GM21526 (cell line): Measurements from ENCODE around the gene GORAB.

Experiments used
- ATAC-seq: cut with Tn5 transposase; IDR thresholded peaks from one replicate; pipeline ENCODE4 v1.9.1; 2021; ENCODE audit warnings: moderate library complexity; ENCODE audit not compliant: unreplicated experiment, low FRiP score

Gene GORAB

DNA sequence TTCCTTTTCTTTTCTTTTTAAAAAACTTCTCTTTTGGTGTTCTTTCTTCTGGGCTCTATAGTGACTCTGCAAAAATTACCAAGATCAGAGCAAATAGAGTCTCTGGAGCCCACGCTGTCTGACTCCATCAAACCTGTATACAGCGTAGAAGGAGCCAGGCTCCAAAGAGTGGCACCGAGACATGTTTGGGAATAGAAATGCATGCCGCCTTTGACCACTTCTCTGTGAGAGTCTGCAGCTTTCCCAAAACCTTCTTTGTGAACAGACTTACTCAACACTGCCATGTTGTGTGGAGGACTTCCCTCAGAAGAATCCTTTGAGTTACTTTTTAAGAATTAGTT is 55.3 kb downstream of the GORAB start:
- ATAC-seq = no peak

DNA sequence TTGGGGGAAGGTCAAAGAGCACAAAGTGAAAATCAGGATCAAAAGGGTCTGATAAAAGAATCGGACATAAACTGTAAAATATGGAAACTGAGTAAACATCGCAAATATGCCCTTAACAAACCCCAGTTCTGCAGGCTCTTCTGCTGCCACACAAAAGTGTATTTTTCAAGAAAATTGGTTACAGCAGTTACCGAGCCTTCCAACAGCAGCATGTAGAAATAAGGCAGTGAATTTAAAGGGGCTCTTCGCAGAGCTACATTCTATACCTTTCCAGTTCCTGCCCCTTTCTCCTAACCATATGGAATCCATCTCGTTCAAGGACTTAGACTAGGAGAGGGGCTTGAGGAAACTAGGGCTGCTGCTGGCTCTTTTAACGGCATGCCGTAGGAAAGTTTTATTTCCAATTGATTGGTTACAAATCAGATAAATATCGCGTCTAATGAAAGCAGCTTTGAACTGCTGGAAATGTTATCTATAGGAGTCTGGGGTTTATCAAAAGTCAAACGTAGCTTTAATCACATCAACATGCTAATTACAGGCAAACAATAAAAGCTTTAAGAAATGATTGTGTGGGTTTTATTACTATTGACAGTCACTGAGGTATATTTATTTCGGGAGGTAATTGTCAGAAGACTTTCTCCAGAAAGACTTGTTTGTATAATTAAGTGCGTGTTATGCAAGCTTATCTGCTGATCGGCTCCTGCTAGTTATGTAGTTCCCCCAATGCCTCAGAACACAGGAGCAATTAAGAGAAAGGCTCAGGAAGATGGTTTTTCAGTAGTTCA is 59.1 kb downstream of the GORAB start:
- ATAC-seq = no peak

DNA sequence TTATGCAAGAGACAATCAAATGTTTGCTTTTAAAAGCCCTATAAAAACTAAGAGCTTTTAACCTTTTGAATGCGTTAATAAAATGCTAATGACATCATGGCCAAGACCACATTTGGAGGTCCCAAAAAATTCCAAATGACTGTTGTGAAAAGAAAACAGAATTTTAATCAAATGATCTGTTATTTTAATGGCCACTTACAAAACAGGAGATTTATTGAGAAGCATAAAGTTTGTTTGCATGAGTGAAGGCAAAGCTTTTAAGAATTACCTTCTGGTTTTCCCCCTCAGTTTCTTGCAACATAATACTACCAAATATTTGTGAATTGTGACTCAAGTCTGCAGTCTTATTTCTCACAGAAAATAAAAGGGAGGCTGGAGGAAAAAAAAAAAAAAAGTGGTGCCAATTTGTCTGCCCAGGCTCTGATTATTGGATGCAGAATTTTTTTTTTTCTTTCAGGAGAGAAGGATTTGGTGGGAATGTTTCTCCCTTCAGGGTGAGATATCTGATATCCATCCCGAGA is 60.7 kb downstream of the GORAB start:
- no peak for ATAC-seq

- no peak for ATAC-seq
Measured at GRCh38 chr1:170593173-170594011, 61.4 kb downstream of the GORAB start.

DNA sequence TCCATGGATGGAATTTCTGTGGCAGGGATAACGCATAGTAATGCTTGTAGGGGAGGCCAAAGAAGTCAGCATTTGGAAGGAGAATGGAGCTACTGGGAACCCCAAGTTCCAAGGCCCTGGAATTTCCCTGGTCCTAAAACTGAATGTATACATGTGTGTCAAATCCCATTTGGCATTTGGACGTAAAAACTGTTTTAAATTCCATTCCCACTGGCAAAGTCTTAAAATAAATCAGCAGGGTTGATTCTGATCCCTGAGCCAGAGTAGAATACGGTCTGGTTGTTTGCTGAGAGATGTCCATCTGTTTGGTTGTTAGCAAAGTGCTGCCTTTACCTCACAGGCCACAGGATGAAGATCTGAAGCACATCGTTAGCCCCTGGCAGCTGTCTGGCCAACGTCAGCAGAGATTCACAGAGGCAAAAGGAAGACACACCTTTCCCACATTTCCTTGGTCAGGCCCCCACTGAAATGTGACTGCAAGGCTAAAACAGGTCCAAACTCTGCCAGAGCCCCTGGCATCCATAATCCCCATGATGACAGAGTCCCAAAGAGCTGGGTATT is 62.2 kb downstream of the GORAB start:
- no peak for ATAC-seq

GRCh38 chr1:170596701-170597100 is 64.7 kb downstream of the GORAB start:
- no peak for ATAC-seq

GRCh38 chr1:170598618-170599017 is 66.7 kb downstream of the GORAB start:
- no peak for ATAC-seq

- no peak for ATAC-seq
Measured at GRCh38 chr1:170599033-170599432, 67.1 kb downstream of the GORAB start.

GRCh38 chr1:170601866-170602265 is 69.9 kb downstream of the GORAB start:
- no peak for ATAC-seq
